KMS-11 (cell line): ENCODE results near the gene SND1.

ENCODE experiments used
- H2AFZ ChIP-seq: fragments of 200-600 bp; sonication (generic); 2 replicates; pipeline ENCODE4 v1.6.1; 2016; ENCODE audit warnings: antibody characterized with exemption, mixed run types, low read depth
- H3K27ac ChIP-seq: fragments of 200-600 bp; sonication (generic); 2 replicates; pipeline ENCODE4 v1.6.1; 2016; ENCODE audit warnings: mild to moderate bottlenecking, mixed run types
- H3K27me3 ChIP-seq: fragments of 200-600 bp; sonication (generic); 2 replicates; pipeline ENCODE4 v1.6.1; 2017; ENCODE audit warnings: mild to moderate bottlenecking, low read depth, mixed run types, moderate library complexity; ENCODE audit not compliant: insufficient read depth
- H3K36me3 ChIP-seq: fragments of 200-600 bp; sonication (generic); 2 replicates; pipeline ENCODE4 v1.6.1; 2017; ENCODE audit warnings: mild to moderate bottlenecking, mixed run types; ENCODE audit not compliant: insufficient read depth
- H3K4me1 ChIP-seq: fragments of 200-600 bp; sonication (generic); 2 replicates; pipeline ENCODE4 v1.6.1; 2016; ENCODE audit warnings: mild to moderate bottlenecking, low read depth, mixed run types; ENCODE audit not compliant: poor library complexity, severe bottlenecking
- H3K4me2 ChIP-seq: fragments of 200-600 bp; sonication (generic); 2 replicates; pipeline ENCODE4 v1.7.0; 2016; ENCODE audit warnings: mild to moderate bottlenecking, mixed run types
- H3K4me3 ChIP-seq: fragments of 200-600 bp; sonication (generic); IDR thresholded peaks from 2 replicates; pipeline ENCODE4 v1.6.1; 2017; ENCODE audit warnings: low read depth, low read length, mixed read lengths; ENCODE audit not compliant: insufficient read depth
- H3K79me2 ChIP-seq: fragments of 200-600 bp; sonication (generic); 2 replicates; pipeline ENCODE4 v1.6.1; 2016; ENCODE audit warnings: low read depth, mixed run types; ENCODE audit not compliant: insufficient read depth
- H3K9ac ChIP-seq: fragments of 200-600 bp; sonication (generic); 2 replicates; pipeline ENCODE4 v1.6.1; 2016; ENCODE audit warnings: mild to moderate bottlenecking, mixed run types
- H4K20me1 ChIP-seq: fragments of 200-600 bp; sonication (generic); 2 replicates; pipeline ENCODE4 v1.6.1; 2016; ENCODE audit warnings: mild to moderate bottlenecking, mixed run types; ENCODE audit not compliant: insufficient read depth
- TF ChIP-seq, protein P1 (sequence below): fragments of 200-600 bp; sonication (generic); conservative IDR thresholded peaks from 2 replicates; pipeline ENCODE4 v1.6.1; 2017; ENCODE audit warnings: low read depth, mild to moderate bottlenecking, antibody characterized with exemption, low read length, moderate library complexity, mixed read lengths

SND1 gene

DNA sequence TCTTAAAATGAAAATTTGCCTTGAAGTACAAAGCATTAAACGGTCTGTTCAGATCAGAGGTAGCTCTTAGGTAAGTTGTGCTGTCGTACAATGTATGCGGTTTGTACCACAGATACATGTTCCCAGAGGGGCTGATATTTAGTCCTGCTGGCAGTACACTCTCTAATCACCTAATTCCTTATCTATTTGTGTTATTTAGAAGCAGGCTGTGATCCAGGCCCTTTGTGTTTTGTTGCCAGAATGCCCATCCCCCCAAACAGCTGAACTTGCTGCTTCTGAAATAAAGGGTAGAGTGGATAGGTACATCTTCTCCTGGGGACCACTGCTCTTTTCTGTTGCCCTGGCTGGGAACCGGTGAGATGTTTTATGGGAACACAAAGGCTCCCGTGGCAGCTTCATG, 84.5 kb downstream of the SND1 start:
- Histone ChIP-seq H4K20me1 (peaks cover 4% of the 10 kb centered on the region; the same call in 1 of the 2 replicates), H3K27me3 (no peaks in the 10 kb centered on the region), H3K4me3 (no peak overlapping the region), H3K27ac (no peak overlapping the region), H3K9ac (no peak overlapping the region), H3K79me2 (peaks cover 13% of the 10 kb centered on the region; the same call in 1 of the 2 replicates), H3K4me2 (no peak overlapping the region), H3K36me3 (peaks cover 3% of the 10 kb centered on the region; the same call in 1 of the 2 replicates), H3K4me1 (peaks cover 13% of the 10 kb centered on the region), H2AFZ (no peak overlapping the region)
- TF ChIP-seq, protein P1, sequence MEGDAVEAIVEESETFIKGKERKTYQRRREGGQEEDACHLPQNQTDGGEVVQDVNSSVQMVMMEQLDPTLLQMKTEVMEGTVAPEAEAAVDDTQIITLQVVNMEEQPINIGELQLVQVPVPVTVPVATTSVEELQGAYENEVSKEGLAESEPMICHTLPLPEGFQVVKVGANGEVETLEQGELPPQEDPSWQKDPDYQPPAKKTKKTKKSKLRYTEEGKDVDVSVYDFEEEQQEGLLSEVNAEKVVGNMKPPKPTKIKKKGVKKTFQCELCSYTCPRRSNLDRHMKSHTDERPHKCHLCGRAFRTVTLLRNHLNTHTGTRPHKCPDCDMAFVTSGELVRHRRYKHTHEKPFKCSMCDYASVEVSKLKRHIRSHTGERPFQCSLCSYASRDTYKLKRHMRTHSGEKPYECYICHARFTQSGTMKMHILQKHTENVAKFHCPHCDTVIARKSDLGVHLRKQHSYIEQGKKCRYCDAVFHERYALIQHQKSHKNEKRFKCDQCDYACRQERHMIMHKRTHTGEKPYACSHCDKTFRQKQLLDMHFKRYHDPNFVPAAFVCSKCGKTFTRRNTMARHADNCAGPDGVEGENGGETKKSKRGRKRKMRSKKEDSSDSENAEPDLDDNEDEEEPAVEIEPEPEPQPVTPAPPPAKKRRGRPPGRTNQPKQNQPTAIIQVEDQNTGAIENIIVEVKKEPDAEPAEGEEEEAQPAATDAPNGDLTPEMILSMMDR: no peak

DNA sequence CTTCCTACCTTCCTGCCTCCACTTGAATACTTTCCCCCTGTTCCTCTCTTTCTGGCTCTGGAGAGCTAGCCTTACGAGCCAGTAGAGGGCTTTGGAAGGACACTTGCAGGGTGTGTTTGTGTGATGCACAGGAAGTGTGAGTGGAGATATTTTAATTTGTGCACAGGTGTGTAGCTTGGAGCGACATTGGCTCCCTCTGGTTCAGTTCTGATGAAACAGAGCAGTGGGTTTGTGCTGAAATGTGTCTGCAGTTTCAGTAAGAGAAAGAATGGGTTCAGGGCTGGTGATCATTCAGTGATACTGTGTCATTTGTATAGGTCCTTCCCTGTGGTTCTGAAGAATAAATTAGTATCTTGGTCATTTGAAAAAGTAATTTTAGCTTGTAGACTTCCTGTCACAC, 86.9 kb downstream of the SND1 start:
- Histone ChIP-seq H3K36me3 (peaks cover 3% of the 10 kb centered on the region; the same call in 1 of the 2 replicates), H3K4me1 (no peaks in the 10 kb centered on the region), H3K79me2 (peaks cover 28% of the 10 kb centered on the region), H3K27ac (no peak overlapping the region), H2AFZ (no peak overlapping the region), H4K20me1 (peaks cover 4% of the 10 kb centered on the region; the same call in 1 of the 2 replicates), H3K4me3 (no peak overlapping the region), H3K9ac (no peak overlapping the region), H3K4me2 (no peak overlapping the region), H3K27me3 (no peaks in the 10 kb centered on the region)
- TF ChIP-seq, protein P1: no peak

DNA sequence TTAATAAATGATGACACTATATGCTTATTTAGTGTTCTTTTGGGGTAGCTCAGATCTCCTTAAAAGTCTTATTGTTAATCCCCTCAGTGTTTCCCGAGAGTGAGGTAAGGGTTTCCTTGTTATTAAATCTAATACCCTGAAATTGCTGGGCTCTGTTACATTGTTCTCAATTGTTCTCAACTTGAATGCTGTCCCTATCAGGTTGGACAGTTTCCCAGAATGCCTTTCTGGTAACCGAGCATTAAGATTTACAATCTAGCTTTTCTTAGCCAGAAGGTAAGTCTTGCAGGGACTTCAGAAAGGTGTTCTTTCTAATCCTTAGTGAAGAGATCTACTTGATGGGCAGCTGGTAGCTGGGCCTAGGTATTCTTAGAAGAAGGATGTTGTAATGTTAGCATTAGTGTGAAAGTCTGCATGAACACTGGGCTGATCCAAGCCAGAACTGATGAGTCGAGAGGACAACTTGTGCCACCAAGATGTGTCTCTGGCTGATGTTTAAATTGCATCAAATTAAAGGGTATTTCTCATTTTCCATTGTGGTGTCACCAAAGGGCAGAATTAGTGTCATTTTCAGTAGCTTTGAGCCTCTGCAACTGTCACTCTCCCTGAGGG, 89.9 kb downstream of the SND1 start:
- no peaks in the 10 kb centered on the region; the same call in 1 of the 2 replicates for H3K36me3 ChIP-seq
- peaks cover 39% of the 10 kb centered on the region for H3K79me2 ChIP-seq
- no peak overlapping the region for H3K9ac ChIP-seq
- no peak overlapping the region for H3K4me3 ChIP-seq
- TF ChIP-seq, protein P1: no peak
- no peak overlapping the region for H3K27ac ChIP-seq
- H4K20me1 ChIP-seq: peaks cover 23% of the 10 kb centered on the region
- no peak overlapping the region for H2AFZ ChIP-seq
- H3K27me3 ChIP-seq: no peaks in the 10 kb centered on the region
- no peaks in the 10 kb centered on the region for H3K4me1 ChIP-seq
- H3K4me2 ChIP-seq: no peak overlapping the region

DNA sequence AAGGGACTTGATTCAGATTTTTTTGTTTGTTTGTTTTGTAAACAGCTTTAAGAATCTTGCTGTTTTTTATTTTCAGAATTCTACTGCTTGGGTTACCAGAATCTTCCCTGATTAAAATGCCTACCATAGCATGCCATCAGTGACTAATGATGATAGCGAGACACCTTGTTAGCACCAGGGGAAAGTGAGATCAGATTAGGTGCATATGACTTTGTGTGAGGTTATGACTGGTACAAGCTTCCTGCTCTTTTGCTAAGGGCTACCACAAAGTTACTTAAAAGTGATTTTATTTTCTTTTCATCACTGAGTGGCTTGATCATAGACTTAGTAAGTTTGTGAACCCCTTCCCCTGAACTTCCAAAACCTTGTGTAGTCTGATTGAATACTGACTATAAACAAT, 93.5 kb downstream of the SND1 start:
- H3K79me2 ChIP-seq: peaks cover 60% of the 10 kb centered on the region
- no peaks in the 10 kb centered on the region for H3K4me1 ChIP-seq
- H4K20me1 ChIP-seq: peaks cover 27% of the 10 kb centered on the region

More for the DNA sequence above, 93.5 kb downstream of the SND1 start:
- no peak overlapping the region for H3K27ac ChIP-seq
- H3K36me3 ChIP-seq: no peaks in the 10 kb centered on the region
- no peaks in the 10 kb centered on the region for H3K27me3 ChIP-seq
- TF ChIP-seq, protein P1: no peak
- H2AFZ ChIP-seq: no peak overlapping the region
- no peak overlapping the region for H3K9ac ChIP-seq
- H3K4me2 ChIP-seq: no peak overlapping the region
- no peak overlapping the region for H3K4me3 ChIP-seq
